DMS53 treated with DMSO at 0.1 percent for 48 hours (cell line): ENCODE data around the gene MYO15A.

ENCODE experiments used
- DNase-seq: peaks from one replicate; lab custom pipeline; 2025; ENCODE audit not compliant: unreplicated experiment; lab: John Stamatoyannopoulos, UW

MYO15A gene, protein sequence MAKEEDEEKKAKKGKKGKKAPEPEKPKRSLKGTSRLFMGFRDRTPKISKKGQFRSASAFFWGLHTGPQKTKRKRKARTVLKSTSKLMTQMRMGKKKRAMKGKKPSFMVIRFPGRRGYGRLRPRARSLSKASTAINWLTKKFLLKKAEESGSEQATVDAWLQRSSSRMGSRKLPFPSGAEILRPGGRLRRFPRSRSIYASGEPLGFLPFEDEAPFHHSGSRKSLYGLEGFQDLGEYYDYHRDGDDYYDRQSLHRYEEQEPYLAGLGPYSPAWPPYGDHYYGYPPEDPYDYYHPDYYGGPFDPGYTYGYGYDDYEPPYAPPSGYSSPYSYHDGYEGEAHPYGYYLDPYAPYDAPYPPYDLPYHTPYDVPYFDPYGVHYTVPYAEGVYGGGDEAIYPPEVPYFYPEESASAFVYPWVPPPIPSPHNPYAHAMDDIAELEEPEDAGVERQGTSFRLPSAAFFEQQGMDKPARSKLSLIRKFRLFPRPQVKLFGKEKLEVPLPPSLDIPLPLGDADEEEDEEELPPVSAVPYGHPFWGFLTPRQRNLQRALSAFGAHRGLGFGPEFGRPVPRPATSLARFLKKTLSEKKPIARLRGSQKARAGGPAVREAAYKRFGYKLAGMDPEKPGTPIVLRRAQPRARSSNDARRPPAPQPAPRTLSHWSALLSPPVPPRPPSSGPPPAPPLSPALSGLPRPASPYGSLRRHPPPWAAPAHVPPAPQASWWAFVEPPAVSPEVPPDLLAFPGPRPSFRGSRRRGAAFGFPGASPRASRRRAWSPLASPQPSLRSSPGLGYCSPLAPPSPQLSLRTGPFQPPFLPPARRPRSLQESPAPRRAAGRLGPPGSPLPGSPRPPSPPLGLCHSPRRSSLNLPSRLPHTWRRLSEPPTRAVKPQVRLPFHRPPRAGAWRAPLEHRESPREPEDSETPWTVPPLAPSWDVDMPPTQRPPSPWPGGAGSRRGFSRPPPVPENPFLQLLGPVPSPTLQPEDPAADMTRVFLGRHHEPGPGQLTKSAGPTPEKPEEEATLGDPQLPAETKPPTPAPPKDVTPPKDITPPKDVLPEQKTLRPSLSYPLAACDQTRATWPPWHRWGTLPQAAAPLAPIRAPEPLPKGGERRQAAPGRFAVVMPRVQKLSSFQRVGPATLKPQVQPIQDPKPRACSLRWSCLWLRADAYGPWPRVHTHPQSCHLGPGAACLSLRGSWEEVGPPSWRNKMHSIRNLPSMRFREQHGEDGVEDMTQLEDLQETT (N-terminal part only)

DNA sequence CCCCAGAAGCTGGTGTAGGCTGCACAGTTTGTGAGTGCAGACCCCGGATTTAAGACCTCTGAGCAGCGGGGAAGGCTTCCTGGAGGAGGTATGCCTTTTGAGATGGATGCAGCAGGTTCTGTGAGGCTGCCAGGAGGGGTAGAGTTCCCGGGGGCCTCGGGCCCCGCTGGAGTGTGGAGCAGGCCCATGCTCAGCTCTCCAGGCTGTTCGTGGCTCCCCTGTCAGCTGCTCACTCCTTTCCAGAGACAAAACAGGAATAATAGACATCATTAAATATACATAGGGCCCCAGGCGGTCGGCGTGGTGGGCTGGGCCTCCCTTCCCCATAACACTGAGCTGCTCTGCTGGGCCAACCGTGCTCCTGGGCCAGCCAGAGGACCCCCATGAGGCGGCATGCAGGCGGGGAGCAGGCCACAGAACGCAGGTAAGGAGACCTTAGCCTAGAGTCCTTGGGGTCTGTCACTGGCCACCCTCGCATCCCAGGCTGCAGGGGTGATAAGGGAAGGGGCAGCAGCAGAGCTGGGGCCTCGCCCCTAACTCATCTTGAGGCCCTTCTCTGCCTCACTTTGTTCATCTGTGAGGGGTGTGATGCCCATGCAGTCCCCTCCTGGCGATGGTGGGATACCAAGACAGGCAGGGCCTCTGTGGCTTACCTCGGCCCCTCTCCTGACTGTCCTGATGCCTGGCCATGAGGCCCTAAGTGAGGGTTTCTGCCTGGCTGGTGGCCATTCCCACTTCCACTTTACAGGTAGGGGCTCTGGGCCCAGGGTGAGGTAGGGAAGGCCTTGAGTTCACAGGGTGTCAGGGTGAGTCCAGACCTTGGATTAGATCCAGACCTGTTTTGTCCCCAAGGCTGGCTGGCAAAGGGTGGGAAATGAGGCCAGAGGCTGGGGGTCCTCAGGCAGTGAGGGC, at the start of gene MYO15A:
Gene MYO15A (plus strand): TSS at position 356 of the 912 bp plus-strand sequence. CDS start 10,045 bp downstream, outside the sequence.
- no peak for DNase-seq

DNA sequence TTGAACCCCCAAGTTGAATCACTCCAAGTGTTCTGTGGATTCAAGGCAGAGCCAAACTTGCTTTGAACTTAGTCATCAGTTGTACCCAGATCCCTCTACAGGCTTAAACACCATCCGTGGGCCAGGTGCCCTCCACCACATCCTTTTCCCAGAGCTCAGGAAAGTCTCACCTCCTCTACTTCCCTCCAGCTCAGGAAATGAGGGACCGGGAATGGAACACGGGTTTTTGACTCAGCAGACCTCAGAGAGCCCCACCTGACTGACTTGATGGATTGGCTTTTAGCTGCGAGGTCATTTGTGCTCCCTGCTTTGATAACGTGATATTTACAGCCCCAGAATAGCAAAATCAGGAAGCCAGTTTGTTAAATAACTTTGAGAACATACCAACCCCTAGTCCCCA, 49.3 kb upstream of the MYO15A start:
- no peak for DNase-seq

DNA sequence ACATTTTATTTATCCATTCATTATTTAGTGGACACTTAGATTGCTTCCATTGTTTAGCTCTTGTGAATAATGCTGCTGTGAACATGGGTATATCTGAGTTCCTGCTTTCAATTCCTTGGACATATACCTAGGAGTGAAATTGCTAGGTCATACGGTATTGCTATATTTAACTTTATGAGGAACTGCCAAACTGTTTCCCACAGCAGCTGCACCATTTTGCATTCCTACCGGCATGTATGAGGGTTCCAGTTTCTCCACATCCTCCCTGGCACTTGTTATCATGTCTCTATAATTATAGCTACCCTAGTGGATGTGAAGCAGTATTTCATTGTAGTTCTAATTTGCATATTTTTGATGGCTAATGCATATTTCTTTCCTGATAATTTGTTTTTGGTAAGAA, 44.5 kb upstream of the MYO15A start:
- DNase-seq: no peak

DNA sequence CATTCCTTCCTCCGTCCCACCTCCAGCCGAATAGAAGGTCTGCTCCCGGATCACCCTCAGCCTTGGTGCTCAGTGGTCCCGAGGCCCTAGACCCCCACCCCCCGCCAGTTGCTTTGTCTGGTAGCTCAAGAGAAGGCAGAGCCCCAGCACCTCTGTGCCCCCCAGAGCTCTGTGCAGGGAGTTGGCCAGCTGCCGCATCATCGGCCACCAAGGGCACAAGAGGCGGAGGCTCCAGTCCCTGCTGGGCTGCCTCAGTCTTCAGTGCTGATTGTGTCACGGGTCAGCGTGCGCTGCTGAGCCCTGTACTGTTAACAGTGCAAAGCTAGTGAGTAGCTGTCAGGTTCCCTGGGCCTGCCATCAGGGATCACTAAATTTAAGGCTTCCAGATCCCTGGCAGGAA, 43.0 kb upstream of the MYO15A start:
- DNase-seq: no peak

DNA sequence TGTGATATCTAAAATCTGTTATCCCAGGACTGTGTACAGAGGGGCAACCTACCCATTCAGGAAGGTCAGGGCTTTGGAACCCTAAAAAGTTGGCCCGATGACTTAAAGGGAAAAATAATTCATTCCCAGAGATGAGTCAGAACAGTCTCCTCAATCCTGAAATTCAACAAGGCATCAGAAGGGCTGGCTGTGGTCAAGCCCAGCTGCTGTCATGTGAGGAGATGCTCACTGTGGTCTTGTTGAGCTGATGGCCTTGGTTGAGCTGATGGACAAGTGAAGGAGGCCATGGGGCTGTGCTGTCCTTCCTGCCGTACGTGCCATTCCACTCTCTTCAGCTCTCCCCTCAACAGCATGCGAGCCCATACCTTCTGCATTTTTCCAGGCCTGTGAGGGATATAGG, 41.7 kb upstream of the MYO15A start:
- DNase-seq: no peak

DNA sequence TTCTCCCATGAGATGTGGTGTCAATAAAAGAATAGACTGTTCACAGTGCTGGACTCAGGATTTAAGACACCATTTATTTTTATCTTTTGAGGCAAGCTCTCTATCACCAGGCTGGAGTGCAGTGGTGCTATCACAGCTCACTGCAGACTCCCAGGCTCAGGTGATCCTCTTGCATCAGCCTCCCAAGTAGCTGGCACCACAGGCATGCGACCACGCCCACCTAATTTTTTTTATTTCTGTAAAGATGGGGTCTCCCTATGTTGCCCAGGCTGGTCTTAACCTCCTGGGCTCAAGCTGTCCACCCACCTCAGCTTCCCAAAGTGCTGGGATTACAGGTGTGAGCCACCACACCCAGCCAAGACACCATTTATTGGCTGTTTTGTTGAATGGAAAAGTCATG, 39.5 kb upstream of the MYO15A start:
- DNase-seq: no peak

DNA sequence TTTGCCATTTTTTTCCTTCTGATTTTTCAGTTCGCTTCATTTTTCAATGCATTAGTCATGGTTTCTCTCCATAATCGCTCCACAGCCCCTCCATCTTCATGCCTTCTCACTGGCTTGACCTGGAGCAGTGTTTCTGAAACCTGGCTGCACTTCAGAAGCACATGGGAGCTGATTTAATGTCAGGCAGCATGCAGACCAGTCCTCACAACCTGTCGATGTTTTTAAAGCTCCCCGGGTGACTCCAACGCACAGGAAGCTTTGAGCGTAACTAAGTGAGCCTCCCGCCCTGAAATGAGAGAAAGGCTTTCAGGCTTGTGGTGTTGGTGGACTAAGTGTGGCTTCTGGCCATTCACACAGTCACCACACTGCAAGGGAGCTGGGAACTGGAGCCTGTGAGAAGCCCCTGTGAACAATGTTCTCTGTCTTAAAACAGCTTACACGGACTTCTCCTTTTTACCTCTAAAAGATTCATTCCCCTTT, 37.7 kb upstream of the MYO15A start:
- peak; percentile 6 for DNase-seq

DNA sequence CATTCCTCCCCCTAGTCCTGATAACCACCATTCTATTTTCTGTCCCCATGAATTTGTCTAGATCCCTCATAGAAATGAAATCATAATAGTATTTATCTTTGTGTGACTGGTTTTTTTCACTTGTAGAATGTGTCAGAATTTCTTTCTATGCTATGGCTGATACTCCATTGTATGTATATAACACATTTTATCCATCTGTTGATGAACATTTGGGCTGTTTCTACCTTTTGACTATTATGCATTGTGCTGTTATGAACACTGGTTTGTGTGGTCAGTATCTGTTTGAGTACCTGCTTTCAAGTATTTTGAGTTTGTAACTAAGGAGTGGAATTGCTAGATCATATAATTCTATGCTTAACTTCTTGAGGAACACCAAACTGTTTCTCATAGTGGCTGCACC, 36.8 kb upstream of the MYO15A start:
- DNase-seq: no peak

DNA sequence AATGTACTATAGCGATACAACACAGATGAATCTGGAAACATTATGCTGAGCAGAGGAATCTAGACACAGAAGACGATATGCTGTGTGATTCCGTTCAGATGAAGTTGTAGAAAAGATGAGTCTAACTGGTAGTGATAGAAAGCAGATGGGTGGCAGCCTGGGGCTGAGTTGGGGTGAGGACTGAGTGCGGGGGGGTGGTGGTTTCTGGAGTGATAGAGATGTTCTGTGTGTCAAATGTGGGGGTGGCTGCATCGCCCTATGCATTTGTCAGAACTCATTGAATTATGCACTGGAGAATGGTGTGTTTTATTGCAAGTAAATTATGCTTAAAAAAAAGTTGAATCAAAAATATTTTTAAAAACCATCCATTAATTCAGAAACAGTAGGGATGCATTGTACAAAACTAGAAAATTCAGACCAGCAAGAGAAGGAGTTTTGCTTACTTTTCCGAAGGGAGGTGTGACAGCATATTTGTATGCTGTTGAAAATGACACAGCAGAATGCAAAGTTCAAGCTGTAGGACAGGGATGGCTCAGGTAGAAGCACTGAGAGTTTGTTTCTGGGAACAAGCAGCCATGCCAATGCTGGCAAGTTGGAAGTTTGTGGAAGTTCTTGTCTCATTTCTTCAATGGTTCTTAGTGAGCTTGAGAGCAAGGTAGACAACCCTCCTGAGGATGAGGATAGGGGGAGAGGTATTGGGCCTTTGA, 33.8 kb upstream of the MYO15A start:
- DNase-seq: no peak

DNA sequence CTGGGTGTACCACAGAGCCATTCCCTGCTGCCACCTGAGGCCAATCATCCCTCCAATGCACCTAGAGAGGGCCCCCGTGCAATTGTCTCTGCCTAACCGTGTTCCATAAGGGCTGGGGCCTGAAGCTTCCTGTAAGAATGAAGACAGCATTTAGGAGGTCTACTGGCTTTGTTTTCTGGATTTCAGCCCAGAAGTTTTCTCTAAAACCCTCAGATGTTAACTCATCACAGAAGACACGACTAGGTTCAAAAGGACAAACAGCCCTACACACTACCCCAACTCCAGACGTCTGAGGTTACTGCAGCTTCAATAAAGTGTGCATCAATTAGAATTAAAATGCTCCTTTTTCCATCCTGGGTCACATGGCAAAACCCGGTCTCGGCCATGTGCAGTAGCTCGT, 31.6 kb upstream of the MYO15A start:
- no peak for DNase-seq

DNA sequence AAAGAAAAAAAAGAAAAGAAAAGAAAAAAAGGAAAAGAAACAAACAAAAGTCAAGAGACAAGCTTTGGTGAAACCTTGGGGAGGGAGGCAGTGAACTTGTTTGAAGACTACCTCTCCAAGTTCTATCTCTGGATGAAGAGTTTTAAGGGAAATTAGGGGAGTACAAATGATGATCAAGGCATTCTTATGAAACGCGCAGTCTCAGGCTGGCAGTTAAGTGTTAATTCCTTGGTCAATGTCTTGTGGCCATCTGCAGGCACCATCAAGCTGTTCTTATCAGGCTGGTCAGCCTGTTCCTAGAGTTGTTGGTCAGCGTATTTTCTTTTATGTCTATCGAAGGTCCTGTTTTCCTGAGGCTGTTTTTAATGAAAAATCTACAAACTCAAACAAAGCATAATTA, 29.0 kb upstream of the MYO15A start:
- DNase-seq: no peak

DNA sequence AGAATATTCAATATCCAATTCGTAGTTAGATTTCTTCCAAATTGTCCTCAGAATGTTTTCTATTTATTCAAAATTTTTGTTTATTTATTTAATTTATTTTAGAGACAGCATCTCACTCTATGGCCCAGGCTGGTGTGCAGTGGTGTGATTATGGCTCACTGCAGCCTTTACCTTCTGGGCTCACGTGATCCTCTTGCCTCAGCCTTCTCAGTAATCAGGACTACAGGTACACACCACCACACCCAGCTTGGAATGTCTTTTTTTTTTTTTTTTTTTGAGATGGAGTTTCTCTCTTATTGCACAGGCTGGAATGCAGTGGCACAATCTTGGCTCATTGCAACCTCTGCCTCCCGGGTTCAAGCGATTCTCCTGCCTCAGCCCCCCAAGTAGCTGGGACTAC, 24.3 kb upstream of the MYO15A start:
- no peak for DNase-seq

DNA sequence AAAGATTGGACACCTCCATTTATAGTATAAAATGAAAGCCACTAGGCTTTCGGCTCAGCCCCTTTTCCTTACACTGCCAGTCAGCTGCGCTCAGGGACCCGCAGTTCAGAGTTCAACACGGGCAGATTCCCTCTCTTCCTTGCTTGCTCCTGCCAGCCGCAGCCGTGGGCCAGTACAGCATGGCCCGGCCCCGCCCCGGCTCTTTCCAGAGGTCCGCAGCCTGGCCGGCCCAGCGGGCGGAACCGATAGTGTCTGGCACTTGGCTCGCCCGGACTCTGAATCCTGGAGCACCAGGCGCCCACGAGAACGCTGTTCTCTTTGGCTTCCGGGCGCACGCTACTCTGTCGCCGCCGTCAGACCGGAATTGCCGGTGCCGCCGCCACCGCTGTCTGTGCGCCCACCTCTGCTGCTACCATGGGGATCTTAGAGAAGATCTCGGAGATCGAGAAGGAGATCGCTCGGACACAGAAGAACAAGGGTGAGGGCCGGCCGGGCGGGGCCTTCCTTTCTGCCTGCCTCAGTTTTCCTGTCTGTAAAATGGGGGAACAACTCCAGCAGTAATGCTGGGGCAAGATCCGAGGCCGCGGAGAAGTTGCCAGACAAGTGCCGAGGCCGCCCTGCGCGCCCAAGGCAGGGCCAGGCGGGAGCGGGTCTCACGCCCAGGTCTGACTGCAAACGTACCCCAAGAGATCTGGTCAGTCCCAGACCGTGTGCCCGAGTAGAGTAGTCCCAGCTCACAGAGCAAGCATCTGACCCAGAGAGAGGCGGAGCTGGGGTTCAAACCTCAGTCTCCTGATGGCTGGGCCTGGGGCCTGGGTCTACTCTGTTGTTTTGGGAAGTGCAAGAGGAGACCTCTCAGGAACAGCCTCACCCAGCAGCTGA, 20.7 kb upstream of the MYO15A start, which contains the start of gene DRG2:
Gene DRG2 (plus strand): TSS at position 339 of the 882 bp plus-strand sequence. CDS start 76 bp downstream, at position 415.
- peak; percentile 87 for DNase-seq

DNA sequence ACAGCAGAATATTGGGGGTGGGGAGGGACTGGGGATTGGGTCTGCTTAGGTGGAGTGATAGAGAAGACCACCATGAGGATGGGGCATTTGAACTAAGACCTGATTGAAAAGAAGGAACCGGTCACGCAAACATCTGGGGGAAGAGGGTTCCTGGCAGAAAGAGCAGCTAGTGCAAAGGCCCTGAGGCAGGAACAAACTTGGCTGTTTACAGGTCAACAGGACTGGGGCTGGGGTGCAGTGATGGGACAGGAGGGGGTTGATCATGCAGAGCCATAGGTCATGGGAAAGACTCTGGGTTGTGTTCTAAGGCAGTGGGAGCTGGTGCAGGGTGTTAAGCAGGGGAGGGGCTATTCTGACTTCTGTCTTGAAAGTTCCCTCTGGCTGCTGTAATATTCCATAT, 18.9 kb upstream of the MYO15A start:
- no peak for DNase-seq

DNA sequence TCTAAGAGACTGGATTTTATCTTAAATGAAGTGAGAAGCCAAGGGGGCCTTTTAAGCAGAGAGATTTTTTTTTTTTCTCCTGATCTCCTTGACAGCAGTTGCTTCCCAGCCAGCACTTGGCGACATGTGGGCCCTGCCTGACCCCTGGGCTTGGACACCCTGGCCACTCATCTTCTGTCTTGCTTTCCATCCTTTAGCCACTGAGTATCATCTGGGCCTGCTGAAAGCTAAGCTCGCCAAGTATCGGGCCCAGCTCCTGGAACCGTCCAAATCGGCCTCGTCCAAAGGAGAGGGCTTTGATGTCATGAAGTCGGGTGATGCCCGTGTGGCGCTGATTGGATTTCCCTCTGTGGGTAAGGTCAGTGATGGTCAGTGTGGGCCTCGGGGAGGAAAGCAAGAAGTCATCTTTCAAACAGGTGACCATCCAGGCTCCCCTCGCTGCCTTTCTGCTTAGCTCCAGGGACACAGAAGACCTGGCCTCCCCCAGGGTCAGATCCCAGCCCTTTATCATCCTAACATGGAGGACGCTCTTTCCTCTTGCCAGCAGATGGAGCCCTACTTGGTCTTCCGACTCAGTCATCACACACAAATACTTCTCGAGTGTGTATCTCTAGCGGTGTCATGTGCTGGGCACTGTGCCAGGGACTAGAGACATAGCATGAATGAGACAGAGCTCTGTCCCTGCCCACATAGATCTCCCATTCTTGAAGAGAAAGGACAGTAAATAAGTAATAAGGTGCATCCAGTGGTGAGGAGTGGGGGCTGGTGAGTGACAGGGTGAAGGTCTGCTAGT, 14.7 kb upstream of the MYO15A start:
- peak; percentile 16 for DNase-seq

DNA sequence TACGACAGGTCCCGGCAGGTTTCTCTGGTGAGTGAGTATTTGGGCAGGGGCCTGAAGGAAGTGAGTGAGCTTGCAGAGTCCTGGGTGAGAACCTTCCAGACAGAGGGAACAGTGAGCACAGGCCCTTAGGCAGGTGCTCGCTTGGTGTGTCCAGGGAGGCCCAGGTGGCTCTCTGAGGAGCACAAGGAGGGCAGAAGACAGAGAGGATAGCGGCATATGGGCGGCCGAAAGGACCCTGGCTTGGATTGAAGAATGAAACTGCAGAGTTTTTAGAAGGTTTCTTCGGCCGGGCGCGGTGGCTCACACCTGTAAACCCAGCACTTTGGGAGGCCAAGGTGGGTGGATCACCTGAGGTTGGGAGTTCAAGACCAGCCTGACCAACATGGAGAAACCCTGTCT, 14.1 kb upstream of the MYO15A start:
- no peak for DNase-seq

DNA sequence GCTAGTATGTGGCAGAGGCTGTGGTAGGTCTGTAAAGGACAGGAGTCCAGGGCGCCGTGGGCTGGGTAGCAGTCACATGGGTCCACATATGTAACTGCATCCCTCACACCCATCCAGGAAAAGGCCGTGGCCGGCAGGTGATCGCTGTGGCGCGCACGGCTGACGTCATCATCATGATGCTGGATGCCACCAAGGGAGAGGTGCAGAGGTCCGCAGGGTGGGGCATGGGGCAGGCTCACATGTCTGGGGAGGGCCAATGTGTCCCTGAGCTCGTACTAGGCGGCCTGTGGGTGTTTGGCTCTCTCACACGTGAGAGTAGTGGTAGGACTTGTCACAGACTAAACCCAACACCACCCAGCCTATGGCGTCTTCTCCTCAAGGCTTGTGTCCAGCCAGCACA, 9.0 kb upstream of the MYO15A start:
- DNase-seq: no peak

DNA sequence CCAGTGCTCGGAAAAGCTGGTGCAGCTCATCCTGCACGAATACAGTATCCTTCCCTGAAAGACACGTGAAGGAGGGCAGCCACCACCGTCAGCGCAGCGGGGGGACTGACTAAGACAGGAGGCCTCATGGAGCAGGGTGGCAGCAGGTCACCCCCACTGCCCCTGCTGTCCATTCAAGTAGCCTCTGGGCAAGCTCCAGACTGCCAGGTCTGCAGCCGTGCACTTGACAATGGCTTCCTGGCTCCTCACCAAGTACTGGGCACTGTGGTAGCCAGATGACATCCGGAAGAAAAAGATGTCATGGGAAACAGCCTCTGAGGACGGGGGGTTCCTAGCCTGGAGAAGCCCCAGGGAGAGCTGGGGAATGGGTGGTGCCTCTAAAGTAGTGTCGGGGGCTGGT, 7.9 kb upstream of the MYO15A start:
- DNase-seq: no peak
